Esophagus squamous epithelium (tissue), 5 donors: ENCODE measurements around the gene ACSF3. TPM values are rescaled to one million over a fixed set of nuclear protein-coding genes. Genes with fewer than 3 reads are reported as not detected.

Experiments
- DNase-seq: peaks from one replicate; lab custom pipeline; 2025; lab: John Stamatoyannopoulos, UW
- H3K27ac ChIP-seq, 4 donors: fragments of 200-600 bp; sonication (generic); one replicate each; pipeline ENCODE4 v1.5.1; 2016 to 2019; ENCODE audit warnings: mild to moderate bottlenecking in 1 of 4
- H3K27me3 ChIP-seq, 4 donors: fragments of 200-600 bp; sonication (generic); 1 replicate in 3 of 4; 2 replicates in 1 of 4; pipeline versions ENCODE4 v1.5.1 to v1.6.0; 2017 to 2021; ENCODE audit warnings: antibody characterized with exemption in 1 of 4
- H3K36me3 ChIP-seq, 3 donors: fragments of 200-600 bp; sonication (generic); one replicate each; pipeline ENCODE4 v1.5.1; 2016 to 2019
- H3K4me1 ChIP-seq, 3 donors: fragments of 200-600 bp; sonication (generic); one replicate each; pipeline ENCODE4 v1.5.1; 2017 to 2019
- H3K4me3 ChIP-seq, 4 donors: fragments of 200-600 bp; sonication (generic); 1 replicate in 3 of 4; 2 replicates in 1 of 4; pipeline ENCODE4 v1.5.1; 2016 to 2019; ENCODE audit warnings: mild to moderate bottlenecking in 2 of 4, moderate library complexity in 1 of 4
- H3K9me3 ChIP-seq, 3 donors: fragments of 200-600 bp; sonication (generic); one replicate each; pipeline ENCODE4 v1.5.1; 2016 to 2019
- POLR2A ChIP-seq, 4 donors: fragments of 450-650 bp; IDR thresholded peaks; one replicate each; pipeline ENCODE4 v1.6.1; 2017; ENCODE audit warnings: antibody characterized with exemption in 4 of 4, mild to moderate bottlenecking in 4 of 4, moderate library complexity in 3 of 4
- WGBS, 2 donors: methylation state at CpG; one replicate each; pipeline ENCODE4 v1.1.5; 2018; 5-methylcytosine and 5-hydroxymethylcytosine counted together
- intact Hi-C: fragments of 100-400 bp; cut with DNase I; formaldehyde crosslinking; loops from one replicate; pipeline ENCODE4 v1.15.0; 2022
- total RNA-seq, 4 donors: library from RNA; depleted of rRNA; stranded (reverse); fragments of >200 nt; gene quantifications; one replicate each; pipeline ENCODE4 v1.1.0, GENCODE V29; 2016
- TF ChIP-seq, protein P1 (sequence below), 6 experiments: fragments of 450-650 bp in 4 of 6; fragments of 200-600 bp in 2 of 6; sonication (generic) in 2 of 6; IDR thresholded peaks; one replicate each; pipeline ENCODE4 v1.5.1; 2016 to 2019; ENCODE audit warnings: antibody characterized with exemption in 6 of 6, mild to moderate bottlenecking in 4 of 6, moderate library complexity in 4 of 6
- donor health status: DM: yes; HTN: yes; CAD: no.

ACSF3 gene
- total RNA-seq, 4 donors from 2014 or later = 15.1 to 21.1 (median 17.4) TPM

DNA sequence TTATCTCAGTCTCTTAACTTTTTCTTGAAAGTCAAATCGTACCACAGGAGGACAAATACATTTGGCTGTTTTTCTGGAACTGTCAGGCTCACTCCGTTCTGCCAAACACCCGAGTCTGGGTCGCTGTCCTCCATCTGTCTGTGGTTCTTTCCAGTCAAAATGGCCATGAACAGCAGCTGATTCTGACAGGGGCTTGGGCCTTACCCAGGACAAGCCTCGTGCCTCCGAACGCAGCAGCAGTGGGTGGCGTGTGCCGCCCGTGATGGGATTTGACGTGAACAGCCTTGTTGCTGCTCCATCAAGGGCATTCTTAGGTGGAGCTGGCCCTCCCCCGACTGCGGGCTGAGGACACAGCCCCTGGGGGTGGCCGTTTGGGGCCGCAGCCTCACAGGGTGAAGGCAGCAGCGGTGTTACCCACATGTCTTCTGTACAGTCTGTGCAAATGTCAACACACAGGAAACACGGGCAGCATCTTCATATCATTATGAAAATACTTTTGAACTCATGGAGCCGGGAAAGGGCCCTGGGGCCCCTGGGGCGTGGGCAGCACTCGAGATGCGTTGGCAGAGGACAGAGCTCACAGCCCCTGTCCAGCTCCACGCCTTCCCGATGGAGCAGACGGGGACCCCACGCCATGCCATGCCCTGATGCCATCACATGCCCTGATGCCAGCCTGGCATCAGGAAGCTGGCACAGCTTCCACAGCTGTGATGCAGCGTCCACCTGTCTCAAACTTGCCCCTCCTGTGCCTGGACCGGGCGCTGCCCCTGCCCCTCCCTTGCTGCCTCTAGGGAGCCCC is 8.6 kb upstream of the ACSF3 start:
- Histone ChIP-seq H3K36me3 (no peaks in the 10 kb centered on the region), H3K27ac (no peak overlapping the region), H3K27me3 (peaks cover 0 to 53% (median 0%) of the 10 kb centered on the region in 4 donors), H3K4me3 (no peak overlapping the region), H3K4me1 (no peaks in the 10 kb centered on the region), H3K9me3 (no peaks in the 10 kb centered on the region)
- intact Hi-C loops = no loop called here
- TF ChIP-seq POLR2A (IDR thresholded peaks at IDR 0.05) = no peak
- TF ChIP-seq, protein P1, sequence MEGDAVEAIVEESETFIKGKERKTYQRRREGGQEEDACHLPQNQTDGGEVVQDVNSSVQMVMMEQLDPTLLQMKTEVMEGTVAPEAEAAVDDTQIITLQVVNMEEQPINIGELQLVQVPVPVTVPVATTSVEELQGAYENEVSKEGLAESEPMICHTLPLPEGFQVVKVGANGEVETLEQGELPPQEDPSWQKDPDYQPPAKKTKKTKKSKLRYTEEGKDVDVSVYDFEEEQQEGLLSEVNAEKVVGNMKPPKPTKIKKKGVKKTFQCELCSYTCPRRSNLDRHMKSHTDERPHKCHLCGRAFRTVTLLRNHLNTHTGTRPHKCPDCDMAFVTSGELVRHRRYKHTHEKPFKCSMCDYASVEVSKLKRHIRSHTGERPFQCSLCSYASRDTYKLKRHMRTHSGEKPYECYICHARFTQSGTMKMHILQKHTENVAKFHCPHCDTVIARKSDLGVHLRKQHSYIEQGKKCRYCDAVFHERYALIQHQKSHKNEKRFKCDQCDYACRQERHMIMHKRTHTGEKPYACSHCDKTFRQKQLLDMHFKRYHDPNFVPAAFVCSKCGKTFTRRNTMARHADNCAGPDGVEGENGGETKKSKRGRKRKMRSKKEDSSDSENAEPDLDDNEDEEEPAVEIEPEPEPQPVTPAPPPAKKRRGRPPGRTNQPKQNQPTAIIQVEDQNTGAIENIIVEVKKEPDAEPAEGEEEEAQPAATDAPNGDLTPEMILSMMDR (IDR thresholded peaks at IDR 0.05) = no peak
- DNase-seq = no peak
- 64 to 66% methylated on average over 13 to 16 of the region's 28 CpGs for WGBS, 2 donors

DNA sequence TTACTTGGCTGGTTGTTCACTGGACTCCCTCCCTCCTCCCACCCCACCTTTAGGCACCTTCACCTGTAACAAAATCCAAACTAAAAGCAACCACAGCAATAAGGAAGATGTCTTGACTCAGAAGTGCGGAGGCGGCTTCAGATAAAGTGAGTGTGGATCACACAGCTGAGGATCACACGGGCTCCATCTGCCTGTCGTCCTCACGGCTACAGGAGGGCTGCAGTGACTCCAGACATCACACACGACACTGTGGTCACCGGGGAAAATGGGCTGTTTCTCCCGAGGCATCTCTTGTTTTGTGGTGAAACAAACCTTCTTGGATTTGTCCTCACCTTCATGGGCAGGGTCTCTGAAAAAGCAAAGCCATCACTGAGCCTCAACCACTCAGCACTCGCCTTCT is 7.9 kb upstream of the ACSF3 start:
- intact Hi-C loops = no loop called here
- no peak for TF ChIP-seq POLR2A (IDR thresholded peaks at IDR 0.05)
- TF ChIP-seq, protein P1 (IDR thresholded peaks at IDR 0.05) = no peak
- H3K27me3 ChIP-seq = peaks cover 0 to 56% (median 0%) of the 10 kb centered on the region in 4 donors
- H3K4me1 ChIP-seq = no peaks in the 10 kb centered on the region
- no peaks in the 10 kb centered on the region for H3K9me3 ChIP-seq
- no peak overlapping the region for H3K27ac ChIP-seq
- no peaks in the 10 kb centered on the region for H3K36me3 ChIP-seq
- 72 to 81% methylated on average over 9 of the region's 9 CpGs for WGBS, 2 donors
- H3K4me3 ChIP-seq = no peak overlapping the region
- no peak for DNase-seq

DNA sequence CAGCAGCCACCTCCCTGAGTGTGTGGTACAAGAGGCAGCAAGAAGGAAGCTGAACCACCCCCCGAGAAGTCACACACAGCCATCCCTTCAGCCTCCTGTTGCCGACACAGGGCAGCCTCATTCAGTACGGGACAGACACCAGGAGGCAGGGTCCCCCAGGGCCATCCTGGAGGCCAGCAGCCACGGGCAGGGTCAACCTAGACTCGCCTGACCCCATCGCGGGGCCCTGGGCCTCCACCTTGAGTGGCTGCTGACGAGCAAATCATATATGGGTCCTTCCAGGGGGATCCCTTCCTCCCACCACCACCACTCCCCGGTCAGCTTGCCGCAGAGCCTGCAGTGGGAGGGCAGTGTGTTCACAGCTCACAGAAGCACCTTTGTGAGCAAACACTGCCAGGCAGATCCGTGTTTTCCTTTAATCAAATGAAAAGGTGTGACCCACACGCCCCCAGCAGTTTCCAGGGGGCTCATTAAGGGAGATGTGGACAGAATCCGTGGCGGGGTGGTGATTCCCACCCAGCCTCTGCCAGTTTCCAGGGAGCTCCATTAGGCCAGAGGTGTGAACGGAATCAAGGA is 5.6 kb upstream of the ACSF3 start:
- Histone ChIP-seq H3K4me3 (no peak overlapping the region), H3K9me3 (no peaks in the 10 kb centered on the region), H3K4me1 (peaks cover 0 to 2% (median 0%) of the 10 kb centered on the region in 3 donors), H3K27ac (no peak overlapping the region), H3K36me3 (no peaks in the 10 kb centered on the region), H3K27me3 (peaks cover 0 to 72% (median 0%) of the 10 kb centered on the region in 4 donors)
- no peak for DNase-seq
- 28 to 37% methylated on average over 3 of the region's 15 CpGs for WGBS, 2 donors
- TF ChIP-seq POLR2A (IDR thresholded peaks at IDR 0.05) = no peak
- intact Hi-C loops = no loop called here

DNA sequence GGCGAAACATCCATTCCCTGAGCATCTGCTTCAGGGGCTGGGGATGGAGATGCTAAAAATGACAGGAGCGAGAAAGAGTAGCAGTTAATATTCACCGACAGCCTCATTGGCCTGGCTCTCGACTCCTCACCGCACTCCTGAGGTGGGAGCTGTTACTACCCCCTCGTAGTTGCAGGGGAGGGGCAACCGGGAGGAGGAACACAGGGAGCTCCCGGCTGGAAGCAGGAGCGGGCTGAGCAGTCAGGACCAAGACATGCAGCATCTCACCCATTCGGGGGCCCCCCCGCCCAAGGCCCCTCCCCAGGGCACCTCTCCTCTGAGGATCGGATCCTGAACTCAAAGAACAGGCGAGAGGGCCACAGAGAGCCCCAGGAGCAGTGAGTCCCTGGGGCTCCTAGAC is 4.5 kb upstream of the ACSF3 start:
- no peak for DNase-seq
- intact Hi-C loops = no loop called here
- H3K4me1 ChIP-seq = peaks cover 0 to 9% (median 5%) of the 10 kb centered on the region in 3 donors
- TF ChIP-seq, protein P1 (IDR thresholded peaks at IDR 0.05) = no peak
- no peak for TF ChIP-seq POLR2A (IDR thresholded peaks at IDR 0.05)
- H3K4me3 ChIP-seq = no peak overlapping the region
- no peaks in the 10 kb centered on the region for H3K36me3 ChIP-seq
- 32 to 43% methylated on average over 3 to 12 of the region's 13 CpGs for WGBS, 2 donors
- H3K9me3 ChIP-seq = no peaks in the 10 kb centered on the region
- peaks cover 0 to 72% (median 0%) of the 10 kb centered on the region in 4 donors for H3K27me3 ChIP-seq
- no peak overlapping the region for H3K27ac ChIP-seq

DNA sequence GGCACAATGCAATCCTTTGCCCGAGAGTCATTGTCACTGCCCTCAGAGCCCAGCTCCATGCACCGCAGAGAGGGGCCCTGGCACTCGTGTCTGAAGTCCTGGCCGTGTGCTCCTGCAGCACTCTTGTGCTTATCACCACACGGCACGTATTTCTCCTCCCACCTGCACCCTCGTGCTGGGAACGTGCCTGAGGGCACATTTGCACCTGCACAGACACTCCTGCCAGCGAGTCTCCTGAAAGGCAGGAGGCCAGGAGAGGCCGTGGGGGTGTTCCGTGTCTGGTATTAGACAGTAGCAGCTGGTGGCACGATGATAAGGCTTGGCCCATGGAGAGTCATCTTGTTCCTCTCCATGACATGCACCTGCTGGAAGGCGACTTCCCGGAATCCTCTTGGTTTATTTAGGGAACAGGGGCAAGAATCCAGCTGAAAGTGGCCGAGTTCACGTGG is 3.4 kb upstream of the ACSF3 start:
- no peak overlapping the region for H3K27ac ChIP-seq
- peaks cover 0 to 67% (median 0%) of the 10 kb centered on the region in 4 donors for H3K27me3 ChIP-seq
- TF ChIP-seq, protein P1 (IDR thresholded peaks at IDR 0.05) = no peak
- TF ChIP-seq POLR2A (IDR thresholded peaks at IDR 0.05) = no peak
- H3K36me3 ChIP-seq = no peaks in the 10 kb centered on the region
- WGBS, 2 donors = 45 to 47% methylated on average over 5 to 10 of the region's 16 CpGs
- intact Hi-C loops = no loop called here
- DNase-seq = no peak
- peaks cover 10 to 20% (median 15%) of the 10 kb centered on the region in 3 donors for H3K4me1 ChIP-seq
- no peak overlapping the region for H3K4me3 ChIP-seq
- H3K9me3 ChIP-seq = no peaks in the 10 kb centered on the region
